HepG2 (cell line): ENCODE data around the gene TYMP. TPM values are rescaled to one million over a fixed set of nuclear protein-coding genes. Genes with fewer than 3 reads are reported as not detected.

Experiments
- AHR ChIP-seq: IDR thresholded peaks from 2 replicates; pipeline ENCODE4 v1.6.1; 2018; ENCODE audit warnings: missing genetic modification reagents, missing compliant biosample characterization
- ATF7 ChIP-seq, 2 experiments: fragments of 450-650 bp in 1 of 2; sonication (generic) in 1 of 2; formaldehyde crosslinking in 1 of 2; IDR thresholded peaks; 2 replicates each; pipeline versions ENCODE4 v1.4.0 to v1.6.1; 2016 to 2020; ENCODE audit warnings: antibody characterized with exemption in 1 of 2, mild to moderate bottlenecking in 1 of 2, missing genetic modification reagents in 1 of 2
- KAT2B ChIP-seq: fragments of 150-350 bp; IDR thresholded peaks from 2 replicates; pipeline ENCODE4 v1.6.1; 2014; ENCODE audit warnings: low read depth, low read length, borderline replicate concordance
- NAIF1 ChIP-seq: sonication (generic); formaldehyde crosslinking; IDR thresholded peaks from 2 replicates; pipeline ENCODE4 v1.5.0; 2020; ENCODE audit warnings: mild to moderate bottlenecking, missing genetic modification reagents, borderline replicate concordance
- NFKB2 ChIP-seq: sonication (generic); formaldehyde crosslinking; IDR thresholded peaks from 2 replicates; pipeline ENCODE4 v1.4.0; 2020; ENCODE audit warnings: missing genetic modification reagents, borderline replicate concordance
- NR3C1 ChIP-seq: sonication (generic); formaldehyde crosslinking; IDR thresholded peaks from 2 replicates; pipeline ENCODE4 v1.4.0; 2020; ENCODE audit warnings: missing genetic modification reagents
- PHF21A ChIP-seq: sonication (generic); formaldehyde crosslinking; IDR thresholded peaks from 2 replicates; pipeline ENCODE4 v1.5.0; 2020; ENCODE audit warnings: mild to moderate bottlenecking, missing genetic modification reagents
- SNRNP70 ChIP-seq: fragments of 200-400 bp; formaldehyde crosslinking; IDR thresholded peaks from 2 replicates; pipeline ENCODE4 v1.6.1; 2017; ENCODE audit warnings: mild to moderate bottlenecking, low read depth, low read length, moderate library complexity
- TAF1 ChIP-seq: sonication (generic); formaldehyde crosslinking; IDR thresholded peaks from 2 replicates; pipeline ENCODE4 v1.4.0; 2020; ENCODE audit warnings: missing genetic modification reagents
- ZBTB37 ChIP-seq: sonication (generic); formaldehyde crosslinking; IDR thresholded peaks from 2 replicates; pipeline ENCODE4 v1.4.0; 2020; ENCODE audit warnings: mild to moderate bottlenecking, missing genetic modification reagents
- ZBTB7A ChIP-seq: sonication (generic); formaldehyde crosslinking; IDR thresholded peaks from 2 replicates; pipeline ENCODE4 v1.8.0; 2022; ENCODE audit warnings: mild to moderate bottlenecking, missing genetic modification reagents
- ZNF552 ChIP-seq: sonication (generic); formaldehyde crosslinking; IDR thresholded peaks from 2 replicates; pipeline ENCODE4 v1.9.0; 2022; ENCODE audit warnings: missing genetic modification reagents, mild to moderate bottlenecking, borderline replicate concordance
- ZNF788 ChIP-seq: sonication (generic); formaldehyde crosslinking; IDR thresholded peaks from 2 replicates; pipeline ENCODE4 v1.5.0; 2020; ENCODE audit warnings: mild to moderate bottlenecking, missing genetic modification reagents, borderline replicate concordance
- ZSCAN5A ChIP-seq: sonication (generic); formaldehyde crosslinking; IDR thresholded peaks from 2 replicates; pipeline ENCODE4 v1.8.0; 2022; ENCODE audit warnings: mild to moderate bottlenecking, missing genetic modification reagents, borderline replicate concordance
- polyA plus RNA-seq, 8 experiments: library from polyadenylated mRNA; depleted of rRNA in 3 of 8; stranded (reverse) in 7 of 8; unstranded in 1 of 8; fragments of >200 nt; fragmentation: Illumina TruSeq in 4 of 8; extraction: Trizol in 4 of 8; gene quantifications; 2 replicates each; pipeline versions ENCODE4 v1.2.1 to v1.2.3, GENCODE V29; 2011 to 2016; ENCODE audit warnings: low read depth in 4 of 8, missing spikeins in 1 of 8, mixed read lengths in 1 of 8; ENCODE audit not compliant: insufficient read depth in 1 of 8
- total RNA-seq, 5 experiments: library from RNA; depleted of rRNA; stranded (reverse); fragments of >200 nt; fragmentation: Illumina TruSeq; extraction: Trizol; gene quantifications; 2 replicates each; pipeline ENCODE4 v1.2.3, GENCODE V29; 2016; ENCODE audit warnings: low read depth in 1 of 5
- TF ChIP-seq, protein P1 (sequence below): sonication (generic); formaldehyde crosslinking; IDR thresholded peaks from 2 replicates; pipeline ENCODE4 v1.4.0; 2020; ENCODE audit warnings: mild to moderate bottlenecking, missing genetic modification reagents, borderline replicate concordance
- TF ChIP-seq, protein P2 (sequence below): sonication (generic); formaldehyde crosslinking; IDR thresholded peaks from 2 replicates; pipeline ENCODE4 v1.5.0; 2020; ENCODE audit warnings: mild to moderate bottlenecking, missing genetic modification reagents
- TF ChIP-seq, protein P3 (sequence below): sonication (generic); formaldehyde crosslinking; IDR thresholded peaks from 2 replicates; pipeline ENCODE4 v1.5.0; 2020; ENCODE audit warnings: missing genetic modification reagents

Gene TYMP
- total and polyA plus RNA-seq, 2 of the 13 experiments (the other 11 are each of a cell fraction or from before 2014, with no cell fraction given), result 3.9 to 4.3 TPM

DNA sequence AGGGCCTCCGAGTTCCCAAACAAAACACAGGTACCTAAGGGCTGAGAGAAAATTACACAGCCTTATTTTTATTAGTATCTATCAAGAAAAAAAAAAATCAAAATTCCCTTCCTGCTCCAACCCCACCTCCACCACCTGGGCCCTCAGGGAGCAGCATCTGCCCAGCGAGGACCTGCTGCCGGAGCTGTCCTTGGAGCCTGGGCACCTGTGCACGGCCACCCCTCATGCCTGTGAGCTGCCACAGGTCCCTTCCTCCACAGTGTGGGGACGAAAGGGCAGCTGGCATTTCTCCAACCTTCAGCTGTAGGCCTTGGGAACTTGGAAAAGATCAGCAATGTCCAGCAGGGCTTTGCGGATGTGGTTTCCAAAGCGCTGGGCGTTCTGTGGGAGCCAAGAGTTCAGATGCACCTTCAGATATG lies 39.2 kb upstream of the TYMP start (continued):
- TF ChIP-seq, protein P1, sequence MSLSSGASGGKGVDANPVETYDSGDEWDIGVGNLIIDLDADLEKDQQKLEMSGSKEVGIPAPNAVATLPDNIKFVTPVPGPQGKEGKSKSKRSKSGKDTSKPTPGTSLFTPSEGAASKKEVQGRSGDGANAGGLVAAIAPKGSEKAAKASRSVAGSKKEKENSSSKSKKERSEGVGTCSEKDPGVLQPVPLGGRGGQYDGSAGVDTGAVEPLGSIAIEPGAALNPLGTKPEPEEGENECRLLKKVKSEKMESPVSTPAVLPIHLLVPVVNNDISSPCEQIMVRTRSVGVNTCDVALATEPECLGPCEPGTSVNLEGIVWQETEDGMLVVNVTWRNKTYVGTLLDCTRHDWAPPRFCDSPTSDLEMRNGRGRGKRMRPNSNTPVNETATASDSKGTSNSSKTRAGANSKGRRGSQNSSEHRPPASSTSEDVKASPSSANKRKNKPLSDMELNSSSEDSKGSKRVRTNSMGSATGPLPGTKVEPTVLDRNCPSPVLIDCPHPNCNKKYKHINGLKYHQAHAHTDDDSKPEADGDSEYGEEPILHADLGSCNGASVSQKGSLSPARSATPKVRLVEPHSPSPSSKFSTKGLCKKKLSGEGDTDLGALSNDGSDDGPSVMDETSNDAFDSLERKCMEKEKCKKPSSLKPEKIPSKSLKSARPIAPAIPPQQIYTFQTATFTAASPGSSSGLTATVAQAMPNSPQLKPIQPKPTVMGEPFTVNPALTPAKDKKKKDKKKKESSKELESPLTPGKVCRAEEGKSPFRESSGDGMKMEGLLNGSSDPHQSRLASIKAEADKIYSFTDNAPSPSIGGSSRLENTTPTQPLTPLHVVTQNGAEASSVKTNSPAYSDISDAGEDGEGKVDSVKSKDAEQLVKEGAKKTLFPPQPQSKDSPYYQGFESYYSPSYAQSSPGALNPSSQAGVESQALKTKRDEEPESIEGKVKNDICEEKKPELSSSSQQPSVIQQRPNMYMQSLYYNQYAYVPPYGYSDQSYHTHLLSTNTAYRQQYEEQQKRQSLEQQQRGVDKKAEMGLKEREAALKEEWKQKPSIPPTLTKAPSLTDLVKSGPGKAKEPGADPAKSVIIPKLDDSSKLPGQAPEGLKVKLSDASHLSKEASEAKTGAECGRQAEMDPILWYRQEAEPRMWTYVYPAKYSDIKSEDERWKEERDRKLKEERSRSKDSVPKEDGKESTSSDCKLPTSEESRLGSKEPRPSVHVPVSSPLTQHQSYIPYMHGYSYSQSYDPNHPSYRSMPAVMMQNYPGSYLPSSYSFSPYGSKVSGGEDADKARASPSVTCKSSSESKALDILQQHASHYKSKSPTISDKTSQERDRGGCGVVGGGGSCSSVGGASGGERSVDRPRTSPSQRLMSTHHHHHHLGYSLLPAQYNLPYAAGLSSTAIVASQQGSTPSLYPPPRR, result 0 out of 2 replicates have a peak, but pooled peaks have one; percentile 37
- TF ChIP-seq KAT2B (no peak), SNRNP70 (no peak), ZSCAN5A (CRISPR knock-in tag) (no peak), AHR (CRISPR knock-in tag) (no peak), TAF1 (CRISPR knock-in tag) (0 out of 2 replicates have a peak, but pooled peaks have one; percentile 27), ZBTB7A (CRISPR knock-in tag) (no peak), NFKB2 (CRISPR knock-in tag) (no peak), PHF21A (CRISPR knock-in tag) (peak; percentile 32; the same call in 1 of the 2 replicates), ZNF788 (CRISPR knock-in tag) (peak; percentile 40; the same call in 1 of the 2 replicates), ATF7 (IDR thresholded peaks at IDR 0.05) (no peak), ATF7 (CRISPR knock-in tag; IDR thresholded peaks at IDR 0.05) (no peak), NAIF1 (CRISPR knock-in tag) (no peak), ZBTB37 (CRISPR knock-in tag) (no peak), ZNF552 (CRISPR knock-in tag) (no peak), NR3C1 (CRISPR knock-in tag) (no peak)
- TF ChIP-seq, protein P2, sequence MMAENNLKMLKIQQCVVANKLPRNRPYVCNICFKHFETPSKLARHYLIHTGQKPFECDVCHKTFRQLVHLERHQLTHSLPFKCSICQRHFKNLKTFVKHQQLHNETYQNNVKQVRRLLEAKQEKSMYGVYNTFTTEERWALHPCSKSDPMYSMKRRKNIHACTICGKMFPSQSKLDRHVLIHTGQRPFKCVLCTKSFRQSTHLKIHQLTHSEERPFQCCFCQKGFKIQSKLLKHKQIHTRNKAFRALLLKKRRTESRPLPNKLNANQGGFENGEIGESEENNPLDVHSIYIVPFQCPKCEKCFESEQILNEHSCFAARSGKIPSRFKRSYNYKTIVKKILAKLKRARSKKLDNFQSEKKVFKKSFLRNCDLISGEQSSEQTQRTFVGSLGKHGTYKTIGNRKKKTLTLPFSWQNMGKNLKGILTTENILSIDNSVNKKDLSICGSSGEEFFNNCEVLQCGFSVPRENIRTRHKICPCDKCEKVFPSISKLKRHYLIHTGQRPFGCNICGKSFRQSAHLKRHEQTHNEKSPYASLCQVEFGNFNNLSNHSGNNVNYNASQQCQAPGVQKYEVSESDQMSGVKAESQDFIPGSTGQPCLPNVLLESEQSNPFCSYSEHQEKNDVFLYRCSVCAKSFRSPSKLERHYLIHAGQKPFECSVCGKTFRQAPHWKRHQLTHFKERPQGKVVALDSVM (CRISPR knock-in tag), result no peak
- TF ChIP-seq, protein P3, sequence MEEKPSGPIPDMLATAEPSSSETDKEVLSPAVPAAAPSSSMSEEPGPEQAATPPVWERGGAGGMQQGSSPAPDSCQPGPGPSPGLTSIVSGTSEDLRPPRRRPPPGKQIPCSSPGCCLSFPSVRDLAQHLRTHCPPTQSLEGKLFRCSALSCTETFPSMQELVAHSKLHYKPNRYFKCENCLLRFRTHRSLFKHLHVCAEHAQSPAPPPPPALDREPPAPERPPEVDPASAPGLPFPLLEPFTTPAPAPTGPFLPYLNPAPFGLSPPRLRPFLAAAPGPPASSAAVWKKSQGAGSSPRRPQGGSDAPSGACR, result no peak
